Adrenal gland (tissue), 12 donors: ENCODE measurements around the gene KCNK17. TPM values are rescaled to one million over a fixed set of nuclear protein-coding genes. Genes with fewer than 3 reads are reported as not detected.

Experiments used
- DNase-seq, 7 donors: peaks; one replicate each; pipeline ENCODE4 v3.0.0-alpha.2; 2019 to 2020
- H3K27ac ChIP-seq, 5 donors: fragments of 200-600 bp; sonication (generic) in 4 of 5; 1 replicate in 3 of 5; 2 replicates in 2 of 5; pipeline versions ENCODE4 v1.5.1 to v1.8.0; 2016 to 2020; ENCODE audit warnings: mild to moderate bottlenecking in 1 of 5
- H3K27me3 ChIP-seq: fragments of 200-600 bp; 2 replicates; pipeline ENCODE4 v1.8.0; 2021
- H3K36me3 ChIP-seq, 2 donors: fragments of 200-600 bp; replicated peaks in 1 of 2; 1 replicate in 1 of 2; 2 replicates in 1 of 2; pipeline versions ENCODE4 v1.5.1 to v1.8.0; 2018 to 2022
- H3K4me1 ChIP-seq, 2 donors: fragments of 200-600 bp; replicated peaks in 1 of 2; 1 replicate in 1 of 2; 2 replicates in 1 of 2; pipeline versions ENCODE4 v1.5.1 to v1.8.0; 2018 to 2021
- H3K4me3 ChIP-seq, 4 donors: fragments of 200-600 bp; sonication (generic) in 3 of 4; one replicate each; pipeline ENCODE4 v1.5.1; 2016 to 2018
- H3K9me3 ChIP-seq, 3 donors: fragments of 200-600 bp; sonication (generic) in 1 of 3; replicated peaks in 1 of 3; 1 replicate in 2 of 3; 2 replicates in 1 of 3; pipeline versions ENCODE4 v1.5.1 to v1.8.0; 2016 to 2021
- CTCF ChIP-seq, 6 experiments: fragments of 450-650 bp in 4 of 6; fragments of 200-600 bp in 2 of 6; sonication (generic) in 1 of 6; IDR thresholded peaks; 1 replicate in 5 of 6; 2 replicates in 1 of 6; pipeline versions ENCODE4 v1.5.1 to v1.8.0; 2016 to 2021; ENCODE audit warnings: antibody characterized with exemption in 6 of 6, mild to moderate bottlenecking in 2 of 6, moderate library complexity in 1 of 6
- POLR2A ChIP-seq, 2 donors: fragments of 450-650 bp; IDR thresholded peaks; one replicate each; pipeline ENCODE4 v1.6.1; 2017; ENCODE audit warnings: antibody characterized with exemption in 2 of 2, mild to moderate bottlenecking in 2 of 2, moderate library complexity in 1 of 2
- WGBS, 4 donors: extraction: QIAGEN DNeasy Blood & Tissue Kit in 2 of 4; methylation state at CpG; one replicate each; pipeline versions ENCODE4 v1.1.5 to v1.1.7; 2013 to 2017; 5-methylcytosine and 5-hydroxymethylcytosine counted together
- intact Hi-C, 2 donors: fragments of 100-400 bp; cut with DNase I; formaldehyde crosslinking; loops; one replicate each; pipeline versions ENCODE4 v1.14.1 to v1.15.0; 2022 to 2023
- polyA plus RNA-seq, 3 donors: library from polyadenylated mRNA; stranded (reverse); fragments of 200-250 nt in 2 of 3; fragments of 350-450 nt in 1 of 3; fragmentation: Illumina TruSeq in 1 of 3; extraction: RNeasy Lipid Tissue Mini Kit (QIAGEN cat#74804) in 1 of 3; gene quantifications; one replicate each; pipeline ENCODE4 v1.2.3, GENCODE V29; 2013 to 2014
- total RNA-seq, 9 donors: library from RNA; depleted of rRNA in 4 of 9; stranded (reverse); fragments of >200 nt in 4 of 9; fragments of 120-200 nt in 1 of 9; fragmentation: NEBNext Ultra II Directional in 1 of 9; extraction: Animal tissue kit (Norgen Biotek cat#: 25700) in 1 of 9; gene quantifications; one replicate each; pipeline versions ENCODE4 v1.1.0 to v1.2.4, GENCODE V29; 2013 to 2023
- donor health status: healthy with polysubstance abuse.
- donor health status: Bipolar disorder and iron deficiency.
- donor health status: DM: yes; HTN: yes; CAD: no.
- donor health status: DM: no; HTN: no; CAD: no.
- donor health status: DM: no; HTN: no; CAD: no.
- donor health status: DM: yes; HTN: yes; CAD: no.

Gene KCNK17
- total and polyA plus RNA-seq, 12 donors = 0.10 to 0.36 (median 0.14) TPM; not detected in 8

DNA sequence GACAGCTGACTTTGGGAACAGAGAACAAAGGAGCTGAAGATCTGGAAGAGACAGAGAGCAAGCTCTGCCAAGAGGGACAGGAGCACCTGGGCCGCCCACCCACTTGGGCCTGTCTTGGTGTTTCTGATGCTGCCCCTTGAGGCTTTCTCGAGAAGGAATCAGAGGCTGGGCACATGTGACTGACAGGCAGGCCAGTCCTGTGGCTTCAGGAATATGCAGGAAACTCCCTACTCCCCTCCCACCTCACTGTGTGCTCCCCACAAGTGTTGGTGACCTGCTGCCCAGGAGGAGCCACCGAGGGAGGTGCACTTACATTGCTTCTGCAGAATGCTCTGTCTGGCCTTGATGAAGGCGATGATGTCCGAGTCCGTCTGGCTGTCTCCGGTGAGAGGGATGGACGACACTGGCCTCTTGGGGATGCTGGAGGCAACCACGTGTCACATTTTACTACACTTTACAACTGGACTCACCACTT, 29.2 kb upstream of the KCNK17 start:
- Histone ChIP-seq H3K27ac (no peak overlapping the region), H3K36me3 (no peaks in the 10 kb centered on the region), H3K27me3 (no peaks in the 10 kb centered on the region), H3K9me3 (no peaks in the 10 kb centered on the region), H3K4me1 (peaks cover 12 to 25% of the 10 kb centered on the region in 2 donors), H3K4me3 (no peak overlapping the region)
- TF ChIP-seq CTCF (IDR thresholded peaks at IDR 0.05) (no peak), POLR2A (IDR thresholded peaks at IDR 0.05) (no peak)
- intact Hi-C loops = loop anchor here in 1 of 2 donors (10.0 kb wide), 1 partner anchor 961 kb away; no protein-coding TSS in a partner anchor
- no peak for DNase-seq
- 85 to 93% (median 86%) methylated on average over 7 to 9 of the region's 9 CpGs for WGBS, 4 donors

DNA sequence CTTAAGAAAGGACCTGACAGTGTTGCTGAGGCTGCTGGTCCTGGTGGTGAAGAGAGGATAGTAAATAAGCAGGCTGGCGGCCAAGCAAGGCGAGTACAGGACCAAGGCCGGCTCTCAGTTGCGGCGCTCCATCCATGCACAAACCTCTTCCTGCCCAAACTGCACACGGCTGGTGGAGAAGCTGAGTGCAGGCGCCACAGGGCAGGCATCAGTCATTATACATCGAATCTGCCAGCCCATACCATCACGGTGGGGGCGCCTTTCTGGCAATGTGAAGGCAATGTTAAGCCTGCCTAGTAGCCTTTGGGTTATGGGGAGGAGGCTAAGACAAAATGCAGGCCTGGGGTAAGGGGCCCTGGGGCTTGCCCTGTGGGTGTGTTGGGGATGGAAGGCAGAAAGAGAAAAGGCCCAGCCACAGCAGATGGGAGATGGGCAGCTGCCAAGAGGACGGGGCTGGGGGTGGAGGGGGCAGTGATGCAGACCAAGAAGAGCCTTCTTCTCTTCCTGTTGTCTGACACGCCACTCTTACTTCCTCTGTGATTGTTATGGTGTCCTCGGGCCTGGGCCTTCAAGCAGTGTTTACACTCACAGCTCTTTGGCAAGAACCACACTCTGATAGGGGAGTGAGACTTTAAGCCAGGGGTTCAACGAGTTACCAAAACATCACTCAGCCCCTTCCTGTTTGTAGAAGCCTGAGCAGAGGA, 28.6 kb upstream of the KCNK17 start:
- no peak for TF ChIP-seq POLR2A (IDR thresholded peaks at IDR 0.05)
- TF ChIP-seq CTCF (IDR thresholded peaks at IDR 0.05) = no peak
- WGBS, 4 donors = 66 to 70% (median 70%) methylated on average over 14 of the region's 14 CpGs
- Histone ChIP-seq H3K27me3 (no peaks in the 10 kb centered on the region), H3K27ac (no peak overlapping the region), H3K36me3 (no peaks in the 10 kb centered on the region), H3K4me3 (no peak overlapping the region), H3K4me1 (peaks cover 12 to 25% of the 10 kb centered on the region in 2 donors), H3K9me3 (no peaks in the 10 kb centered on the region)
- intact Hi-C loops = loop anchor here in 1 of 2 donors (10.0 kb wide), 1 partner anchor 962 kb away; no protein-coding TSS in a partner anchor
- DNase-seq = no peak

- TF ChIP-seq CTCF (IDR thresholded peaks at IDR 0.05) (no peak), POLR2A (IDR thresholded peaks at IDR 0.05) (no peak)
- DNase-seq = no peak
- no peak overlapping the region for H3K4me3 ChIP-seq
- no peak overlapping the region for H3K27ac ChIP-seq
- 84 to 95% (median 88%) methylated on average over 5 of the region's 5 CpGs for WGBS, 4 donors
- peaks cover 12 to 25% of the 10 kb centered on the region in 2 donors for H3K4me1 ChIP-seq
- no peaks in the 10 kb centered on the region for H3K36me3 ChIP-seq
- no peaks in the 10 kb centered on the region for H3K9me3 ChIP-seq
- intact Hi-C loops = loop anchor here in 1 of 2 donors (10.0 kb wide), 1 partner anchor 963 kb away; no protein-coding TSS in a partner anchor
- no peaks in the 10 kb centered on the region for H3K27me3 ChIP-seq
Measured at GRCh38 chr6:39341937-39342336, 27.7 kb upstream of the KCNK17 start.

DNA sequence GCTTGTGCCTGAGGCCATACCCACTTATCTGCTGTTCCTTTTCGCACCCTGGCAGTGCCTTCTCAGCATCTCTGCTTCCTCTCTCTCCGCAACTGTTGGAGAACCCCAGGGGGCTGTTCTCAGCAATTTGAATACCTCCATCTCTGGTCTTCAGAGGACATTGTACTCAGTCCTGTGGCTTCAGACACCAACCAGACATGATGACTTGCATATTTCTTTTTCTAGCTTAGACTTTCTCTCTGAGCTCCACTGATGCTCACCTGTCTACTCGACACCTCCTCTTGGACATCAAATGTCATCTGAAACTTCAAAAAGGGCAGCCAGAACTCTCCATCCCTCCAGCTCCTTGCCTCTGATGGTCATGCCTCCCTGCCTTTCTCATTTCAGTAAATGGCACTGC, 27.1 kb upstream of the KCNK17 start:
- WGBS, 4 donors = 71 to 86% (median 79%) methylated on average over 3 of the region's 3 CpGs
- Histone ChIP-seq H3K27me3 (no peaks in the 10 kb centered on the region), H3K4me1 (peaks cover 12 to 25% of the 10 kb centered on the region in 2 donors), H3K4me3 (no peak overlapping the region), H3K9me3 (no peaks in the 10 kb centered on the region), H3K36me3 (no peaks in the 10 kb centered on the region), H3K27ac (no peak overlapping the region)
- DNase-seq = no peak
- intact Hi-C loops = loop anchor here in 1 of 2 donors (10.0 kb wide), 1 partner anchor 963 kb away; no protein-coding TSS in a partner anchor
- no peak for TF ChIP-seq CTCF (IDR thresholded peaks at IDR 0.05)
- TF ChIP-seq POLR2A (IDR thresholded peaks at IDR 0.05) = no peak
